ENCODE measurements around the gene ROMO1. TPM values are rescaled to one million over a fixed set of nuclear protein-coding genes. Genes with fewer than 3 reads are reported as not detected.

ROMO1 gene
- total and polyA plus RNA-seq, 2 experiments from 2014 or later: 152 to 881 TPM

DNA sequence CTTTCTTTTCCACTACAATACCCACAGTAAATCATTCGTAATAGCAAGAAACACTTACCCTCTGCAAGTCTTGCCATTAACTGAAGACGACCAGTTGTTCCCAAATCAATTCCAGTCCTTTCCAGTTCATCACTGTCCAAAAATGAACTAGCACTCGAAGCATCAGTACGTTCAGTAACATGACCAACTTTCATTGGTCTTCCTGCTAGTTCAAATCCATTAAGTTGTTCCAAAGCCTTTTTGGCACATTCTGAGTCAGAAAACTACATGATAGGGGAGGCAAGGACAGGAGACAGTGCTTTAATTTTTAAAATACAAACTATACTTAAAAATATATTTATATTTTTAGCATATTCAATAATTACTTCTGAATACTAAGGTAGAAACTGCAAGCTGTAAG, 14.9 kb downstream of the ROMO1 start:
- peaks cover 54% of the 10 kb centered on the region for H3F3A ChIP-seq (replicated peaks; ENCODE audit: low read depth)
- no peak overlapping the region for H3K27ac ChIP-seq (ENCODE audit: low read depth)
- no peaks in the 10 kb centered on the region for H3K9me2 ChIP-seq (ENCODE audit: insufficient read depth)
- no peak overlapping the region for H3K27ac Mint-ChIP-seq
- H4K20me1 ChIP-seq (replicated peaks; ENCODE audit: insufficient read depth): peaks cover 77% of the 10 kb centered on the region
- H3K4me3 ChIP-seq: no peak overlapping the region
- H3K27me3 Mint-ChIP-seq (ENCODE audit: insufficient read depth, low read depth, poor library complexity): peaks cover 10% of the 10 kb centered on the region
- H3K4me1 ChIP-seq (ENCODE audit: insufficient read depth): no peaks in the 10 kb centered on the region
- H3K4me1 Mint-ChIP-seq: no peaks in the 10 kb centered on the region; the same call in 2 of the 3 replicates
- no peak overlapping the region for H2AFZ ChIP-seq
- H3K27me3 ChIP-seq (ENCODE audit: insufficient read depth): no peaks in the 10 kb centered on the region
- H3K36me3 ChIP-seq (ENCODE audit: insufficient read depth): peaks cover 97% of the 10 kb centered on the region
- no peak for DNase-seq (ENCODE audit: low spot score)
- H3K9me3 Mint-ChIP-seq: no peaks in the 10 kb centered on the region
- no peak overlapping the region for H3K4me3 Mint-ChIP-seq
- peaks cover 100% of the 10 kb centered on the region for H3K36me3 Mint-ChIP-seq (ENCODE audit: low read depth)
- TF ChIP-seq, protein P1, sequence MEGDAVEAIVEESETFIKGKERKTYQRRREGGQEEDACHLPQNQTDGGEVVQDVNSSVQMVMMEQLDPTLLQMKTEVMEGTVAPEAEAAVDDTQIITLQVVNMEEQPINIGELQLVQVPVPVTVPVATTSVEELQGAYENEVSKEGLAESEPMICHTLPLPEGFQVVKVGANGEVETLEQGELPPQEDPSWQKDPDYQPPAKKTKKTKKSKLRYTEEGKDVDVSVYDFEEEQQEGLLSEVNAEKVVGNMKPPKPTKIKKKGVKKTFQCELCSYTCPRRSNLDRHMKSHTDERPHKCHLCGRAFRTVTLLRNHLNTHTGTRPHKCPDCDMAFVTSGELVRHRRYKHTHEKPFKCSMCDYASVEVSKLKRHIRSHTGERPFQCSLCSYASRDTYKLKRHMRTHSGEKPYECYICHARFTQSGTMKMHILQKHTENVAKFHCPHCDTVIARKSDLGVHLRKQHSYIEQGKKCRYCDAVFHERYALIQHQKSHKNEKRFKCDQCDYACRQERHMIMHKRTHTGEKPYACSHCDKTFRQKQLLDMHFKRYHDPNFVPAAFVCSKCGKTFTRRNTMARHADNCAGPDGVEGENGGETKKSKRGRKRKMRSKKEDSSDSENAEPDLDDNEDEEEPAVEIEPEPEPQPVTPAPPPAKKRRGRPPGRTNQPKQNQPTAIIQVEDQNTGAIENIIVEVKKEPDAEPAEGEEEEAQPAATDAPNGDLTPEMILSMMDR (conservative IDR thresholded peaks at IDR 0.05; ENCODE audit: low read depth in 2 of 2): no peak
- TF ChIP-seq, protein P2, sequence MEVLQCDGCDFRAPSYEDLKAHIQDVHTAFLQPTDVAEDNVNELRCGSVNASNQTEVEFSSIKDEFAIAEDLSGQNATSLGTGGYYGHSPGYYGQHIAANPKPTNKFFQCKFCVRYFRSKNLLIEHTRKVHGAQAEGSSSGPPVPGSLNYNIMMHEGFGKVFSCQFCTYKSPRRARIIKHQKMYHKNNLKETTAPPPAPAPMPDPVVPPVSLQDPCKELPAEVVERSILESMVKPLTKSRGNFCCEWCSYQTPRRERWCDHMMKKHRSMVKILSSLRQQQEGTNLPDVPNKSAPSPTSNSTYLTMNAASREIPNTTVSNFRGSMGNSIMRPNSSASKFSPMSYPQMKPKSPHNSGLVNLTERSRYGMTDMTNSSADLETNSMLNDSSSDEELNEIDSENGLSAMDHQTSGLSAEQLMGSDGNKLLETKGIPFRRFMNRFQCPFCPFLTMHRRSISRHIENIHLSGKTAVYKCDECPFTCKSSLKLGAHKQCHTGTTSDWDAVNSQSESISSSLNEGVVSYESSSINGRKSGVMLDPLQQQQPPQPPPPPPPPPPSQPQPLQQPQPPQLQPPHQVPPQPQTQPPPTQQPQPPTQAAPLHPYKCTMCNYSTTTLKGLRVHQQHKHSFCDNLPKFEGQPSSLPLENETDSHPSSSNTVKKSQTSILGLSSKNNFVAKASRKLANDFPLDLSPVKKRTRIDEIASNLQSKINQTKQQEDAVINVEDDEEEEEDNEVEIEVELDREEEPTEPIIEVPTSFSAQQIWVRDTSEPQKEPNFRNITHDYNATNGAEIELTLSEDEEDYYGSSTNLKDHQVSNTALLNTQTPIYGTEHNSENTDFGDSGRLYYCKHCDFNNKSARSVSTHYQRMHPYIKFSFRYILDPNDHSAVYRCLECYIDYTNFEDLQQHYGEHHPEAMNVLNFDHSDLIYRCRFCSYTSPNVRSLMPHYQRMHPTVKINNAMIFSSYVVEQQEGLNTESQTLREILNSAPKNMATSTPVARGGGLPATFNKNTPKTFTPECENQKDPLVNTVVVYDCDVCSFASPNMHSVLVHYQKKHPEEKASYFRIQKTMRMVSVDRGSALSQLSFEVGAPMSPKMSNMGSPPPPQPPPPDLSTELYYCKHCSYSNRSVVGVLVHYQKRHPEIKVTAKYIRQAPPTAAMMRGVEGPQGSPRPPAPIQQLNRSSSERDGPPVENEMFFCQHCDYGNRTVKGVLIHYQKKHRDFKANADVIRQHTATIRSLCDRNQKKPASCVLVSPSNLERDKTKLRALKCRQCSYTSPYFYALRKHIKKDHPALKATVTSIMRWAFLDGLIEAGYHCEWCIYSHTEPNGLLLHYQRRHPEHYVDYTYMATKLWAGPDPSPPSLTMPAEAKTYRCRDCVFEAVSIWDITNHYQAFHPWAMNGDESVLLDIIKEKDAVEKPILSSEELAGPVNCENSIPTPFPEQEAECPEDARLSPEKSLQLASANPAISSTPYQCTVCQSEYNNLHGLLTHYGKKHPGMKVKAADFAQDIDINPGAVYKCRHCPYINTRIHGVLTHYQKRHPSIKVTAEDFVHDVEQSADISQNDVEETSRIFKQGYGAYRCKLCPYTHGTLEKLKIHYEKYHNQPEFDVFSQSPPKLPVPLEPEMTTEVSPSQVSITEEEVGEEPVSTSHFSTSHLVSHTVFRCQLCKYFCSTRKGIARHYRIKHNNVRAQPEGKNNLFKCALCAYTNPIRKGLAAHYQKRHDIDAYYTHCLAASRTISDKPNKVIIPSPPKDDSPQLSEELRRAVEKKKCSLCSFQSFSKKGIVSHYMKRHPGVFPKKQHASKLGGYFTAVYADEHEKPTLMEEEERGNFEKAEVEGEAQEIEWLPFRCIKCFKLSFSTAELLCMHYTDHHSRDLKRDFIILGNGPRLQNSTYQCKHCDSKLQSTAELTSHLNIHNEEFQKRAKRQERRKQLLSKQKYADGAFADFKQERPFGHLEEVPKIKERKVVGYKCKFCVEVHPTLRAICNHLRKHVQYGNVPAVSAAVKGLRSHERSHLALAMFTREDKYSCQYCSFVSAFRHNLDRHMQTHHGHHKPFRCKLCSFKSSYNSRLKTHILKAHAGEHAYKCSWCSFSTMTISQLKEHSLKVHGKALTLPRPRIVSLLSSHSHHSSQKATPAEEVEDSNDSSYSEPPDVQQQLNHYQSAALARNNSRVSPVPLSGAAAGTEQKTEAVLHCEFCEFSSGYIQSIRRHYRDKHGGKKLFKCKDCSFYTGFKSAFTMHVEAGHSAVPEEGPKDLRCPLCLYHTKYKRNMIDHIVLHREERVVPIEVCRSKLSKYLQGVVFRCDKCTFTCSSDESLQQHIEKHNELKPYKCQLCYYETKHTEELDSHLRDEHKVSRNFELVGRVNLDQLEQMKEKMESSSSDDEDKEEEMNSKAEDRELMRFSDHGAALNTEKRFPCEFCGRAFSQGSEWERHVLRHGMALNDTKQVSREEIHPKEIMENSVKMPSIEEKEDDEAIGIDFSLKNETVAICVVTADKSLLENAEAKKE (CRISPR knock-in tag; IDR thresholded peaks at IDR 0.05): no peak
- TF ChIP-seq STAT1 (IDR thresholded peaks at IDR 0.05; ENCODE audit: unreplicated experiment): no peak
- no peak for TF ChIP-seq EZH2 (IDR thresholded peaks at IDR 0.05; ENCODE audit: low read depth, unreplicated experiment)
- TF ChIP-seq CREB1 (CRISPR knock-in tag; IDR thresholded peaks at IDR 0.05; ENCODE audit: low read depth): no peak
- no peak overlapping the region for H3K4me2 ChIP-seq
- peaks cover 92% of the 10 kb centered on the region for H3K79me2 ChIP-seq (replicated peaks; ENCODE audit: insufficient read depth)
- ATAC-seq: no peak

Data from GM23338 (cell line).